Activated T-cell treated with anti-CD3 and anti-CD28 coated beads for 48 hours (primary cell): ENCODE measurements around the gene CNN2.

Experiments
- DNase-seq: peaks from one replicate; pipeline ENCODE4 v3.0.0-alpha.2; 2020; ENCODE audit warnings: low read depth

The CNN2 gene

DNA sequence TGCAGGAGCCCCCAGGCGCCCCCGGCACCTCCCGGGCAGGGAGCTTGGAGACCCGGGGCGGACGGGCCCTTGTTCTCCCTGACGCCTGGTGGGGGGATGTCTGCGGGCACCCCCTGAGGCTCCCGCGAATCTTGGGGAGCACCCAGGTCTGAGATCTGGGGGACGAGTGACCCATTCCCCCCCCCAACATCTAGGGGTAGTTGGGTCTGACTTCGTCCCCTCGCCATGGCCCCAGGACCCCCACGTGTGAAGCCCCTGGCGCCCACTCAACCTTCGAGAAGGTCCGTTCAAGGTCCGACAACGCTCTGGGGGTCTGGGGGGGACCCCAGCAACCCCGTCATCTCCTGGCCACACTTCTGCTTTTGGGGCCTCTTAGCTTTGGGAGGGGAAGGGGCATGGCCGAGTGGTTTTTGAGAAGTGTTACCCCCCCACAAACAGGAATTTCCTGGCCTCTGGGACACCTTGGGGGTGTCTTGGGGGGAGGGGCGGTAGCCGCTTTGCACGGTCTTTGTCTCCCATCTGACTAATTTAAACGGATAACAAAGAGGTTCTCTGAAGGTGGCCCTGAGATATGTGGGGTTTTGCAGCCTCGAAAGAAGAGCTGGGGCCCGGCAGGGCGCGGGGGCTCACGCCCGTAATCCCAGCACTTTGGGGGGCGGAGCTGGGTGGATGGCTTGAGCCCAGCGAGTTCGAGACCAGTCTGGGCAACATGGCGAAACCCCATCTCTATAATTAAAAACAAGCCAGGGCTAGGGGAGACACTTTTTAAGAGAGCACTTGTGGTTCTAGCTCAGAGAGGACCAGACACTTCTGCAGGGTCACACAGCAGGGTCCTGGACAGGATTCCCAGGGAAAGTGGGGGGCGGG lies 608 bp downstream of the CNN2 start:
- DNase-seq = no peak

GRCh38 chr19:1027650-1028061 lies 1.2 kb downstream of the CNN2 start:
- no peak for DNase-seq

- no peak for DNase-seq
Observed at GRCh38 chr19:1028062-1028926, 1.9 kb downstream of the CNN2 start.

DNA sequence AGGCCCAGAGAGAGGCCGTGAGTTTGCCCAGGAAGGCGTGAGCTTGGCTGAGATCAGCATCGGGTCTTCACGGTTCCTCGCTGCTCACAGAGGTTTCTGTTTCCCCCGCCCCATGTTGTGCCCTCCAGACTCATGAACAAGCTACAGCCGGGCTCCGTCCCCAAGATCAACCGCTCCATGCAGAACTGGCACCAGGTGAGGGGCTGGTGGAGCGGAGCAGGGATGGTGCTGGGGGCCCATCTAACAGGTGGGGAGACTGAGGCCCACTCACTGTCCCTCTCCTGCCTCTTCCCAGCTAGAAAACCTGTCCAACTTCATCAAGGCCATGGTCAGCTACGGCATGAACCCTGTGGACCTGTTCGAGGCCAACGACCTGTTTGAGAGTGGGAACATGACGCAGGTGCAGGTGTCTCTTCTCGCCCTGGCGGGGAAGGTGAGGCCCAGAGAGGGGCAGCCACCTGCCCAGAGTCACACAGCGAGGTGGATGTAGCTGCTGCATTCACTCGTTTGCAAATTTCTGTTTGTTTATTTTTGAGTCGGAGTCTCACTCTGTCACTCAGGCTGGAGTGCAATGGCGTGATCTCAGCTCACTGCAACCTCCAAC lies 6.0 kb downstream of the CNN2 start:
- no peak for DNase-seq

DNA sequence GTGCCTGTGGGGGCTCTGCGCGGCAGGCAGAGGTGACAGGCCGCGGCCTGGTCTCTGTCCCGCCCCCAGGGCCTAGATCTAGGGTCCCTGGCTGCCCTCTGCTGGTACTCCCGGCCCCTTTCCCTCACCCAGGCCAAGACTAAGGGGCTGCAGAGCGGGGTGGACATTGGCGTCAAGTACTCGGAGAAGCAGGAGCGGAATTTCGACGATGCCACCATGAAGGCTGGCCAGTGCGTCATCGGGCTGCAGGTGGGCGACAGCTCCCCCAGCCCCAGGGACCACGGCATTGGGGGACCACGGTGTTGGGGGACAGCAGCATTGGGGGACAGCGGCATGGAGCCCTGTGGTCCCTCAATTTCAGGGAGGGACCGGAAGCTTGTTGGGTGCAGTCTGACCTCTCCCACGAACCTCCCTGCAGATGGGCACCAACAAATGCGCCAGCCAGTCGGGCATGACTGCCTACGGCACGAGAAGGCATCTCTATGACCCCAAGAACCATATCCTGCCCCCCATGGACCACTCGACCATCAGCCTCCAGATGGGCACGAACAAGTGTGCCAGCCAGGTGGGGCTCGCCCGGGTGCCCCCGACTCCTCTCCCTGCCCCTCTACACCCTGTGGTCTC lies 9.7 kb downstream of the CNN2 start:
- no peak for DNase-seq

DNA sequence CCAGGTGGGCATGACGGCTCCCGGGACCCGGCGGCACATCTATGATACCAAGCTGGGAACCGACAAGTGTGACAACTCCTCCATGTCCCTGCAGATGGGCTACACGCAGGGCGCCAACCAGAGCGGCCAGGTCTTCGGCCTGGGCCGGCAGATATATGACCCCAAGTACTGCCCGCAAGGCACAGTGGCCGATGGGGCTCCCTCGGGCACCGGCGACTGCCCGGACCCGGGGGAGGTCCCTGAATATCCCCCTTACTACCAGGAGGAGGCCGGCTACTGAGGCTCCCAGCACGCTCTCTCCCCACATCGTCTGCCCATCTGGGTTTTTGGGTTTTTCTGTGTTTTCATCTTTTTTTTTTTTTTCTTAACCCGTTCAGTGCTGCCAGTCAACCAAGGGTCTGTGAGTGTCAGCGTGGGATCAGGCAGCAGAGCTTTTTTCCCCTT lies 11.2 kb downstream of the CNN2 start:
- no peak for DNase-seq

DNA sequence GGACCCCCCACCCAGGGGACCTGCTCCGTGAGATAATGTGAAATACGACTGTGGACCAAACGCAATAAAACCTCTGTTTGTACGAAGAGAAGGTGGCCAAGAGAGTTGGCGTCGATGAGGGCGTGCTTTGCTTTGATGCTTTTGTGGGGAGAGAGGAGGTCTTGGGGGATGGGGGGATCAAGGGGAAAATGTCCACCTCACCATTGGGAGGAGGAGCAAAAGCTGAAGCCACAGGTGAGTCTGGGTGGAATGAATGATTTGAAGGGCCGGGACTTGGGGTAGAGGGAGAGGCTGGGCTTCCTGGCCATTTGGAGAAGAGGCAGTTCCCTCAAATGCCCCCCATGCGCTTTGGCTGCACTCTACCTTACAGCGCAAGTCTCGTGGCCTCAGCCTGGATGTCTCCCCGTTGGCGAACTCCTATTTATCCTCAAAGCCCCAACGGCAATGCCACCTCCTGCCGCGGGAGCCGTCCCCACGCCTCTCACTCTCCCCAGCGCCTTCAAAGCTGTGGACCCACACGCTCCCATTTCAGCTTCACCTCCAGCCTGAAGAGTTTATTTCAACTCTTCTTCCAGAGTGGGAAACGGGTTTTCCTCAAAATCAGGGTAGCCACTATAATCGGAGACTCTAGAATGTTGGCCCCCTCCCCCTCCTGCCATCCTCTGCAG lies 12.7 kb downstream of the CNN2 start:
- DNase-seq = no peak

DNA sequence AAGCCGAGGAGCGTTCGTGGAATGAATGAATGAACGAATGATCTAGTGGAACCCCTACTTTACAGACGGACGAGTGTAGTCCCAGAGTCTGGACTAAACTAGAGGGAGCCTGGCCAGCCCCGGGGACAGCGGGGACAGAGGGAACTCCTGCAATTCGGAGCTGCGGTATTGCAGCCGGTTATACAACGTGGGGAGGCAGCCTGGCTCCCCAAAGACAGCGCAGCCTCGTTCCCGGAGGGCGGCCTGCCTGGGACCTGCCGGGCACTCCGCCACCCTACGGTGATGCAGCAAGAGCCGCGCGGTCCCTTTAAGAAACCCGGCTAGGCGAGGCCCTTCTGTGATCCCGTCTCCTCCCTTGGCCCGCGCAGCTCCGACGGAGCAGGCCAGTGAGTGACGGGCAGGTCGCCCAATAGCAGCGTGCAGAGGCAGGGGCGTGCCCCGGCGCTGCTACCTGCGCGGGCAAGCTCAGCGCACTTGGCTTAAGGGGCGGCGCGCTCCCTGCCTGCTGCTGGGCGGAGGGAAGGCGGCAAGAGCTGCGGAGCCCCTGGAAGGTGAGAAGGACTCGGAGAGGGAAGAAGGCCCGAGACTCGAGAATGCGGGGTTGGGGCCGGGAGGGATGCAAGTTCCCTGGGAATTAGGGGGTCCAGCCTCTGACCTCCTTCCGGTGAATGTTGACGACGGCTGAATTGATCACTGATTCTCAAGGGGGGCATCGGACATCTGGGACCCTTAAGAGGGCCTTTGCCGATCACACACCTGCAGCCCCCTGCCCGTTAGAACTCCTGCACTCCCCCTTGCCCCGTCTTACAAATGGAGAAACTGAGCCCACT lies 13.5 kb downstream of the CNN2 start, which contains the start of gene ABCA7:
Gene ABCA7, plus strand, starts transcription at position 462 of the 830 bp plus-strand sequence. CDS start 1,255 bp downstream, outside the sequence.
- DNase-seq = peak; percentile 100

DNA sequence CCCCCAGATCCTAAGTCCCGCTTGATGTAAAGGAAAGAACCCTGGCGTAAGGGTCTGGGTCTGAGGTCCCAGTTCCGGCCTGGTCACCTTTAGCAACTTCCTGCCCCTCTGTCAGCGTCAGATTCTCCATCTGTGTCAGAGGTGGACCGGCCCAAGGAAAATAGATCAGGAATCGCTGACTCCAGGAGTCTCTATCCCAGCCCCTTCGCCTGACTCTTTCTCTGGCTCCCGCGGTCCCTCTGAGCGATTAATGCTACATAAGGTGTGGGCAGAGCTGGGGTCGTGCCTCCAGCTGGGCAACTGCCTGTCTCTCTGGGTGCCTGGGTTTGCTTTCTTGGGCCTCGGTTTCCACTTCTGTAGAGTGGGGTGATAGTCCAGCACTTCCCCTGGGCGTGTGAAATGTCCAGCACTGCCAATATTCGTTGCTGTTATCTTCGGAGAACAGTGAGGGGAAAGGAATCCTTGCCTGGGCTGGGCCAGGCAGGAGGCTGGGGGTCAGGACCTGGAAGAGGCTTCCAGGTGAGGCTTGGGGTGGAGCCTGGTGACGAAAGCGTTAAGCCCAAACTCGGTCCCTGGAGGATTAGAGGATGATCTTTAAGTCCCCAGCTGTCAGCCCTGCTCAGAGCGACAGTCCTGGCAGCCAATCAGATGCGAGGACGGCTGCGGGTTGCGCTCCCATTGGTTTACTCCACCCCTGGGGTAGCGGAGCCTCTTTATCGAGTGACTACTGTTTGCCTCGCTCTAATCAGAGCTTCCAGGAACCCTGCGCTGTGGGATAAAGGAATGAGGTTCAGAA lies 14.3 kb downstream of the CNN2 start:
- peak; percentile 88 for DNase-seq

GRCh38 chr19:1041272-1041834 lies 14.9 kb downstream of the CNN2 start:
- DNase-seq = no peak

- no peak for DNase-seq
Observed at GRCh38 chr19:1041835-1042685, 15.7 kb downstream of the CNN2 start.

GRCh38 chr19:1042689-1043511 lies 16.5 kb downstream of the CNN2 start:
- no peak for DNase-seq

GRCh38 chr19:1045247-1045603 lies 18.8 kb downstream of the CNN2 start:
- peak; percentile 77 for DNase-seq

GRCh38 chr19:1046117-1046626 lies 19.8 kb downstream of the CNN2 start:
- no peak for DNase-seq

- DNase-seq = no peak
Observed at GRCh38 chr19:1046836-1047695, 20.7 kb downstream of the CNN2 start.

DNA sequence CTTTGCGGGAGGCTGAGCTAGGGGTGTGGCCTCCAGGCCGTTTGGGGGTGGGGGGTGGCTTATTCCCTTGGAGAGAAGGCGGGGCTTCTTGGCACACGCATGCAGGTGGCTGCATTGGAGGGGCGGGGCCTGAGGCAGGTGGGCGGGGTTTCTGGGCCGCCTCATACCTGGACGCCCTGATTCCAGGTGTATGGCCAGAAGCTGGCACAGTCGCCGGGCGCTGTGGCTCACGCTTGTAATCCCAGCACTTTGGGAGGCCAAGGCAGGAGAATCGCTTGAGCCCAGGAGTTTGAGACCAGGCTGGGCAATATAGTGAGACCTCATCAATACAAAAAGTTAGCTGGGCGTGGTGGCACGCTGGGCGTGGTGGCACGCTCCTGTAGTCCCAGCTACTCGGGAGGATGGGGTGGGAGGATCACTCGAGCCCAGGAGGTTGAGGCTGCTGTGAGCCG lies 21.3 kb downstream of the CNN2 start:
- no peak for DNase-seq
